ENCODE results near the gene DPP9. TPM values are rescaled to one million over a fixed set of nuclear protein-coding genes. Genes with fewer than 3 reads are reported as not detected.
A peak's percentile ranks its signal among the peaks of the same experiment; 100 is the strongest.

The DPP9 gene
- total and polyA plus RNA-seq, 2 of the 13 experiments (the other 11 are each of a cell fraction or from before 2014, with no cell fraction given): 8.4 to 25.8 TPM

- no peak for TF ChIP-seq ZNF407 (CRISPR knock-in tag; IDR thresholded peaks at IDR 0.05; ENCODE audit: not compliant biosample characterization)
- no peak for TF ChIP-seq TOPORS (CRISPR knock-in tag; IDR thresholded peaks at IDR 0.05)
- TF ChIP-seq ZNF280D (CRISPR knock-in tag; IDR thresholded peaks at IDR 0.05): 0 out of 2 replicates have a peak, but pooled peaks have one; percentile 40
- peak; percentile 22; the same call in 1 of the 2 replicates for TF ChIP-seq ADNP (CRISPR knock-in tag; IDR thresholded peaks at IDR 0.05)
- no peak for TF ChIP-seq ZNF543 (CRISPR knock-in tag; IDR thresholded peaks at IDR 0.05)
- TF ChIP-seq ZBTB38 (CRISPR knock-in tag; IDR thresholded peaks at IDR 0.05): 0 out of 2 replicates have a peak, but pooled peaks have one; percentile 30
- TF ChIP-seq ZNF207 (IDR thresholded peaks at IDR 0.05; ENCODE audit: borderline replicate concordance): no peak
- TF ChIP-seq ZBTB43 (CRISPR knock-in tag; conservative IDR thresholded peaks at IDR 0.05): no peak
- TF ChIP-seq HNRNPL (IDR thresholded peaks at IDR 0.05; ENCODE audit: low read depth, low read length): no peak
- TF ChIP-seq ZNF792 (CRISPR knock-in tag; IDR thresholded peaks at IDR 0.05): no peak
- no peak for TF ChIP-seq RAD51 (IDR thresholded peaks at IDR 0.05; ENCODE audit: borderline replicate concordance)
- no peak for TF ChIP-seq TEAD2 (CRISPR knock-in tag; IDR thresholded peaks at IDR 0.05)
- TF ChIP-seq, protein P1, sequence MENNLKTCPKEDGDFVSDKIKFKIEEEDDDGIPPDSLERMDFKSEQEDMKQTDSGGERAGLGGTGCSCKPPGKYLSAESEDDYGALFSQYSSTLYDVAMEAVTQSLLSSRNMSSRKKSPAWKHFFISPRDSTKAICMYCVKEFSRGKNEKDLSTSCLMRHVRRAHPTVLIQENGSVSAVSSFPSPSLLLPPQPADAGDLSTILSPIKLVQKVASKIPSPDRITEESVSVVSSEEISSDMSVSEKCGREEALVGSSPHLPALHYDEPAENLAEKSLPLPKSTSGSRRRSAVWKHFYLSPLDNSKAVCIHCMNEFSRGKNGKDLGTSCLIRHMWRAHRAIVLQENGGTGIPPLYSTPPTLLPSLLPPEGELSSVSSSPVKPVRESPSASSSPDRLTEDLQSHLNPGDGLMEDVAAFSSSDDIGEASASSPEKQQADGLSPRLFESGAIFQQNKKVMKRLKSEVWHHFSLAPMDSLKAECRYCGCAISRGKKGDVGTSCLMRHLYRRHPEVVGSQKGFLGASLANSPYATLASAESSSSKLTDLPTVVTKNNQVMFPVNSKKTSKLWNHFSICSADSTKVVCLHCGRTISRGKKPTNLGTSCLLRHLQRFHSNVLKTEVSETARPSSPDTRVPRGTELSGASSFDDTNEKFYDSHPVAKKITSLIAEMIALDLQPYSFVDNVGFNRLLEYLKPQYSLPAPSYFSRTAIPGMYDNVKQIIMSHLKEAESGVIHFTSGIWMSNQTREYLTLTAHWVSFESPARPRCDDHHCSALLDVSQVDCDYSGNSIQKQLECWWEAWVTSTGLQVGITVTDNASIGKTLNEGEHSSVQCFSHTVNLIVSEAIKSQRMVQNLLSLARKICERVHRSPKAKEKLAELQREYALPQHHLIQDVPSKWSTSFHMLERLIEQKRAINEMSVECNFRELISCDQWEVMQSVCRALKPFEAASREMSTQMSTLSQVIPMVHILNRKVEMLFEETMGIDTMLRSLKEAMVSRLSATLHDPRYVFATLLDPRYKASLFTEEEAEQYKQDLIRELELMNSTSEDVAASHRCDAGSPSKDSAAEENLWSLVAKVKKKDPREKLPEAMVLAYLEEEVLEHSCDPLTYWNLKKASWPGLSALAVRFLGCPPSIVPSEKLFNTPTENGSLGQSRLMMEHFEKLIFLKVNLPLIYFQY (CRISPR knock-in tag; IDR thresholded peaks at IDR 0.05; ENCODE audit: borderline replicate concordance): no peak
Measured at GRCh38 chr19:4730740-4731171, 7.1 kb upstream of the DPP9 start (continued).
